ENCODE data around the gene C1orf122.

Gene C1orf122

GRCh38 chr1:37844536-37844935 lies 36.9 kb downstream of the C1orf122 start:
- no peak overlapping the region for H3K4me3 ChIP-seq (ENCODE audit: low read depth, low read length)

- H3K4me3 ChIP-seq (ENCODE audit: low read depth, low read length), result no peak overlapping the region
Observed at GRCh38 chr1:37845049-37845646, 37.6 kb downstream of the C1orf122 start.

GRCh38 chr1:37845786-37846185 lies 38.2 kb downstream of the C1orf122 start:
- no peak overlapping the region for H3K4me3 ChIP-seq (ENCODE audit: low read depth, low read length)

- H3K4me3 ChIP-seq (ENCODE audit: low read depth, low read length), result no peak overlapping the region
Observed at GRCh38 chr1:37846647-37847339, 39.2 kb downstream of the C1orf122 start.

GRCh38 chr1:37849480-37849879 lies 41.9 kb downstream of the C1orf122 start:
- H3K4me3 ChIP-seq (ENCODE audit: low read depth, low read length), result no peak overlapping the region

GRCh38 chr1:37850352-37850955 lies 42.9 kb downstream of the C1orf122 start:
- no peak overlapping the region for H3K4me3 ChIP-seq (ENCODE audit: low read depth, low read length)

- H3K4me3 ChIP-seq (ENCODE audit: low read depth, low read length), result no peak overlapping the region
Observed at GRCh38 chr1:37851262-37851661, 43.7 kb downstream of the C1orf122 start.

GRCh38 chr1:37851782-37852210 lies 44.2 kb downstream of the C1orf122 start:
- H3K4me3 ChIP-seq (ENCODE audit: low read depth, low read length), result no peak overlapping the region

- H3K4me3 ChIP-seq (ENCODE audit: low read depth, low read length), result no peak overlapping the region
Observed at GRCh38 chr1:37853157-37853556, 45.6 kb downstream of the C1orf122 start.

- H3K4me3 ChIP-seq (ENCODE audit: low read depth, low read length), result no peak overlapping the region
Observed at GRCh38 chr1:37854406-37854805, 46.8 kb downstream of the C1orf122 start.

All from iPS-11a (cell line).